BE2C (cell line): ENCODE results near the gene C22orf39.

Experiments
- DNase-seq: peaks from one replicate; pipeline ENCODE4 v3.0.0-alpha.2; 2020
- H3K27me3 ChIP-seq: fragments of 250-450 bp; sonication (Bioruptor Pico); 2 replicates; pipeline ENCODE4 v1.5.1; 2020; ENCODE audit warnings: mild to moderate bottlenecking
- H3K36me3 ChIP-seq: fragments of 250-450 bp; sonication (Bioruptor Pico); 2 replicates; pipeline ENCODE4 v1.5.1; 2020; ENCODE audit warnings: mild to moderate bottlenecking
- H3K4me1 ChIP-seq: fragments of 250-450 bp; sonication (Bioruptor Pico); 2 replicates; pipeline ENCODE4 v1.5.1; 2020
- H3K4me3 ChIP-seq: 2 replicates; pipeline ENCODE4 v1.5.1; 2011; ENCODE audit warnings: low read depth, low read length
- H3K9me3 ChIP-seq: fragments of 250-450 bp; sonication (Bioruptor Pico); 2 replicates; pipeline ENCODE4 v1.5.1; 2020
- CTCF ChIP-seq: IDR thresholded peaks from 2 replicates; pipeline ENCODE4 v1.5.1; 2012; ENCODE audit warnings: mild to moderate bottlenecking, low read depth, low read length

C22orf39 gene

DNA sequence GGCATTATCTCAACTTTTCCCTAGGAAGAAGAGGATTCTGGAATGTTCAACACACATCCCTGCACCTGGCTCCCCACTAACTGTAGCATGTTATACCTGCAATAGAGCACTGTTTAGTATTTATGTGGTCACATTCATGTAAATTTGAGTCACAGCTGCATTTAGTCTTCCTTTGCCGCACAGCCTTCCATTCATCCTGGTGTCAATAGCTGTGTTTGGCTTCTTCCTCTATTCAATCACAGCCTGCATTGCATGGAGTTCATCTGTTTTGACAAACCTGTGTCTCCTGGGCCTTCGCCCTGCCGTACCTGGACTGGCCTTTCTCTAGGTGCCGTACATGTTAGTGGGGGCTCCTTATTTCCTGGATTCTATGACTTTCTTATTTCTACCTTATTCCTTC lies 4.1 kb upstream of the C22orf39 start:
- Histone ChIP-seq H3K36me3 (peaks cover 54% of the 10 kb centered on the region), H3K9me3 (no peaks in the 10 kb centered on the region), H3K27me3 (no peaks in the 10 kb centered on the region), H3K4me3 (no peak overlapping the region), H3K4me1 (no peaks in the 10 kb centered on the region)
- no peak for TF ChIP-seq CTCF
- no peak for DNase-seq

DNA sequence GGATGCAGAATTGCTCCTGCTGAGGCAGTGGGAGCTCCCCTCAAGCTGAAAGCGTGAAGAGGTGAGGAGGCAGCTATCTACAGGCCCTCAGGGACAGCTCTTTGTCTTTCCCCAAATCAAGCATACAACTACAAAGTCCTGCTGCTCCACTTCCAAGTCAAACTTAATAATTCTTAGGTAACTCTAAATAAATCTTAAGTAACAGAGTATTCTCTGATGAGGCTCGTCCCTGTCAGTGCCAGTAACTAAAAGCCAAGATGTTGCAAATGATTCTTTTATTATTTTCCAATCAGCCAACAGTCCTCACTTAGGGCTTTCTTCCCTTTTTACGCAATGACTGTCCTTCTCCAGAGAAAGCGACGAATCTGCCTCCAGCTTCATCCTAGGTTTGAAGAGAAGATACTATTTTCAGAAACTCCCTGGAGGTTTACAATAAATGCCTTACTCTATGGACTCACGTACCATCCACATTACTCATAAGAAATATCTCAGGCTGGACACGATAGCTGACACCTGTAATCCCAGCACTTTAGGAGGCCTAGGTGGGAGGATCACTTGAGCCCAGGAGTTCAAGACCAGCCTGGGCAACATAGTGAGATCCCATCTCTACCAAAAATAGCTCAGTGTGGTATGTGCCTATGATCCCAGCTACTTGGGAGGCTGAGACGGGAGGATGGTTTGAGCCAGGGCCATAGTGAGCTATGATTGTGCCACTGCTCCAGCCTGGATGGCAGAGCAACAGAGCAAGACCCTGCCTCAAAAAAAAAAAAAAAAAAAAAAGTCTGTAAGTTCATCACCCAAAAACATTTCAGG lies 3.1 kb upstream of the C22orf39 start:
- peaks cover 44% of the 10 kb centered on the region for H3K36me3 ChIP-seq
- no peak for DNase-seq
- no peaks in the 10 kb centered on the region for H3K9me3 ChIP-seq
- H3K4me1 ChIP-seq, result no peaks in the 10 kb centered on the region
- TF ChIP-seq CTCF, result no peak
- no peak overlapping the region for H3K4me3 ChIP-seq
- H3K27me3 ChIP-seq, result no peaks in the 10 kb centered on the region

DNA sequence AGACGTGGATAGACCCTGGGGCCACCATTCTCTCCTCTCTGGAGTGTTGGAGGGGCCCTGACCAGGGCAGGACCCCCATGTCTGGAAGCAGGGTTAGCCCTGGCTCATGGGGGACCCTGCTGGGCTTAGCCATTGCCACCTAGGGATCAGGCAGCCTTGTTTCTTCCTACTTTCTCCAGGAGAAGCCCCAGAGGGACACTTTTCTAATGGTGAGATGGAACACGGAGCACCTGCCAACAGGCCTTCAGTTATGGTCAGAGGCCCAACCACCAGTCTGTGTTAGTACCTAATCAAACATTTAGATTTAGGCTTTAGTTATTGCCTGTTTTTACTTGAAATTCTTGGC lies 1.9 kb upstream of the C22orf39 start:
- Histone ChIP-seq H3K4me1 (no peaks in the 10 kb centered on the region), H3K9me3 (no peaks in the 10 kb centered on the region), H3K4me3 (no peak overlapping the region), H3K27me3 (no peaks in the 10 kb centered on the region), H3K36me3 (peaks cover 32% of the 10 kb centered on the region)
- no peak for DNase-seq
- no peak for TF ChIP-seq CTCF

- Histone ChIP-seq H3K36me3 (peaks cover 32% of the 10 kb centered on the region), H3K9me3 (no peaks in the 10 kb centered on the region), H3K4me3 (peak overlapping the region; percentile 90), H3K4me1 (no peaks in the 10 kb centered on the region), H3K27me3 (no peaks in the 10 kb centered on the region)
- DNase-seq, result no peak
- TF ChIP-seq CTCF, result no peak
Measured at GRCh38 chr22:19448739-19449421, 1.4 kb upstream of the C22orf39 start.

- Histone ChIP-seq H3K36me3 (peaks cover 32% of the 10 kb centered on the region), H3K9me3 (no peaks in the 10 kb centered on the region), H3K4me1 (no peaks in the 10 kb centered on the region), H3K27me3 (no peaks in the 10 kb centered on the region), H3K4me3 (peak overlapping the region; percentile 90)
- peak; percentile 83 for DNase-seq
- no peak for TF ChIP-seq CTCF
Measured at GRCh38 chr22:19448076-19448607, 631 bp upstream of the C22orf39 start.
